ENCODE measurements around the gene CGN.

- TF ChIP-seq CTCF (IDR thresholded peaks at IDR 0.05) (no peak), POLR2AphosphoS5 (IDR thresholded peaks at IDR 0.05) (no peak)
Observed at GRCh38 chr1:151502859-151503780, 8.1 kb upstream of the CGN start.
